Right renal pelvis (tissue), 4 donors: ENCODE measurements around the gene CITED2. TPM values are rescaled to one million over a fixed set of nuclear protein-coding genes. Genes with fewer than 3 reads are reported as not detected.

Source experiments
- DNase-seq, 4 donors: peaks; one replicate each; pipeline ENCODE4 v3.0.0-alpha.2; 2013; ENCODE audit warnings: low read depth in 4 of 4, low spot score in 3 of 4, missing footprints in 1 of 4
- polyA plus RNA-seq, 4 donors: library from polyadenylated mRNA; unstranded; fragments of 120-200 nt; gene quantifications; one replicate each; pipeline ENCODE4 v1.2.1, GENCODE V29; 2013; ENCODE audit not compliant: insufficient read length in 4 of 4

CITED2 gene
- polyA plus RNA-seq, 4 donors: 173 to 217 (median 201) TPM

DNA sequence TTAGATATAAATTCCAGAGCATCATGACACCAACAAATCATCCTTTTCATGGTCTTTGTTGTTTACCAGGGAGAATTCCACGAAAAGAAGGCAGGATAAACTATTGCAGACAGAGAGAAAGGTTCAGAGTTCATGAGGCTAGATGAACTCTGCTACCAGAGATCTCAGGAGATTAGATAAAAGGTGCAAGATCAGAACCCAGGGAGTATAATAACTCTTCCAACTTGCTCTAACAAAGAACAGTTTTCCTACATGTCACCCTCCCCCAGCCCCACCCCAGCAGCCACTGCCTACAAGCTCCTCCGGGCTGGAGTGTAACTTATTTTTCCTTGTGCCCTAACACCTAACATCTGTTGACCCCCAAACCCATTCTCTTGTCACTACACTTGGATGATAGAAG is 13.9 kb upstream of the CITED2 start:
- DNase-seq: no peak

DNA sequence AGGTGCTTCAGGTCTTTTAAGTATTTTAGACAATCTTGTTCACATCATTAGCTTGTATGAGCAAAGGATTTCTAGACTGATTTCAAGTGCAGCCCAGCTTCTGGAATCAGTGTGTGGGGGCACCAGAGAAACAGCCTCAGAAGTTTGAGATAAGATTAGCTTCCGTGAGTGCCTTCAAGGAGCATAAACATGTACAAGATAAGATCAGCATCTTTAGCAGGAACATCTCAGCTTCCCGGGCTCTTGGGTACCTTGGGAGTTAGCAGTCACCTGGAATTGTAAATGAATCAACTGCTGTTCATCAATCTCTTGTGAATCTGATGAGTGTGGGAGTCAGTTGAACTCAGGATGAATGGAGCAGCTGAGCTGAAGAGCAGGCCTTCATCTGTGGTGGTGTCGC is 12.0 kb upstream of the CITED2 start:
- no peak for DNase-seq

DNA sequence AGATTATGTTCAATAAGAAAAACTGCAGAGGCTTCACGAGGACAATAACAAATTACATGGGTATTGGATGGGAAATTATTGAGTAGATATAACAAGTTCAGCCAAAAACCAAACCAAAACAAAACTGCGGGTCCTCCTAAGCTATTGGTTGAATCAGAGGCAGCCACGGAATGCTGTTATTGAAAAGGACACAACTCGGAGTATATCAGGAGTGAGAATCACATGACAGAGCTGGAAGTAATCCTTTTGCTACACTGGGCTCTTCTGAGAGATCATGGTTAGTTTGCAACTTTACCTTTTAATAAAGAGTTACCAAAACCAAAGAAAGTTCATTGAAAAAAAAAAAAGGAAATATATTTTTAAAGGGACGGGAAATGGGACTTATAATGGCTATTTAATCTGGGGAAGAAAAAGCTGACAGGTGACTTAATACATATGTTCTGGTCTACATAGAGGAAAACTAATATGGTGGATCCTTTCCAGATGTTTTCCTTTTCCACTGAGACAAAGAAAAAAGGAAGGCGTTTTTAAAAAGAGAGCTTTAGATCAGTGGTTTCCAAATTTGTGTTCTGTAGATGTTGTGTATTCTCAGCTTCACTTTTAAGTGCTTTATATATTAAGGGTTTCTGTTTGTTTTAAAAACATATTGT is 6.9 kb upstream of the CITED2 start:
- no peak for DNase-seq

DNA sequence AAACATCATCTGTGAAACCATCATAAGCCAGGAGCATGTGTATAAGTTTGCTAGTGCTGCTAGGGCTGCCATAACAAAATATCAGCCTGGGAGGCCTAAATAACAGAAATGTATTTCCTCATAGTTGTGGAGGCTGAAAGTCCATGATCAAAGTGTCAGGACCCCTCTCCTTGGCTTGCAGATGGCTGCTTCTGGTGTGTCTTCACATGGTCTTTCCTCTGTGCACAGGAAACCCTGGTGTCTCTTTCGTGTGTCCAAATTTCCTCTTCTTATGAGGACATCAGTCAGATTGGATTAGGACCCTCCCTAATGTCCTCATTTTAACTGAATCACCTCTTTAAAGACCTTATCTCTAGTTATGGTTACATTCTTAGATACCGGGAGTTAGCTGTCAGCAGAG is 6.2 kb upstream of the CITED2 start:
- DNase-seq: no peak

DNA sequence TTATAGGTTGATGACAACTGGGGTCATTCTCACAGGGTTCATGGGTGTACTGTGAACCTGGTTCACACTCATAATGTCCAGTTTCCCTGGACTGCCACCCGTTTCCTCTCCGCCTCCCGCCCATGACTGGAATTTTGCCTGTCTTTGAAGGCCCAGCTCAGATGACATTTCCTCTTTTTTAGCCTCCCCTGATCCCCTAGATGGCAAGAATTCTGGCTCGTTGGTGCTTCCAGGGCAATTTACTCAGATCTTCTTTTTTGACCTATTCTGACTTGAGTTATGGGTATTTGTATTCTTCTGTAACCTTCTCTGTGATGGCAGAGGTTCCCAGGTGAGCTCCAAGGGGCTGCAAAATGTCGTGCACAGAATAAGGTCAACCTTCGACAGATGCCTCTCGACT is 5.7 kb upstream of the CITED2 start:
- no peak for DNase-seq

DNA sequence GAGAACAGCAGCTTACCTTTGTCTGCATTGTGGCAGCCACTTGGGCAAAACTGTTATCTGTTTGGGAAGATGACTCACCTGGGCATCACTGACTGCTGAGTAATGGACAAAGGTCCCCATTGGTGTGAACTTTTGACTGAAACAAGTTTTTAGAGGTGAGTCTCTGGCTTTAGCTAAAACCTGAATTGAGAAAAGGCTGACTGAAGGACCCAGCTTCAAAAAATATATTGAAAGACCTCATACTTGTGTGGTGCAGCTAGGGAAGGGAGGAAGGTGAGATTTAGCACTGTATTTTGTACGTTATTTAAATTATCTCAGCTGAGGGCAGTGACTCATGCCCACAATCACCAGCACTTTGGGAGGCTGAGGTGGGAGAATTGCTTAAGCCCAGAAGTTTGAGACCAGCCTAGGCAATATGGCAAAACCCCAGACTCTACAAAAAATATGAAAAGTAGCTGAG is 4.5 kb upstream of the CITED2 start:
- DNase-seq: no peak

DNA sequence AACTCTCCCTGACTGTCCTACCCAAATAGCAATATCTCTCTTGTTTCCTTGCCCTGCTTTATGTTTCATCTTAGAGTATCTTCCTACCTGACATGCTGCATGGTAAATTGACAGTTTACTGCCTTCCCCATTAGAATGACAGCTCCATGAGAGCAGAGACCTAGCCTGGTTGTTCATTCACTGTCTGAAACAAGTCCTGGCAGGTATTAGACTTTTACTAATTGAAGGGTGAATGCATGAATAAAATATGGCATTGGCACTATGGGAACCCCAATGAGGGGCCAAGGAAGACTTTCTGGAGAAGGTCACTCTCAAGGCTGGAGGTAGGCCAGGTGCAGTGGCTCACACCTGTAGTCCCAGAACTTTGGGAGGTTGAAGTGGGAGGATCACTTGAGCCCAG is 3.8 kb upstream of the CITED2 start:
- DNase-seq: no peak

DNA sequence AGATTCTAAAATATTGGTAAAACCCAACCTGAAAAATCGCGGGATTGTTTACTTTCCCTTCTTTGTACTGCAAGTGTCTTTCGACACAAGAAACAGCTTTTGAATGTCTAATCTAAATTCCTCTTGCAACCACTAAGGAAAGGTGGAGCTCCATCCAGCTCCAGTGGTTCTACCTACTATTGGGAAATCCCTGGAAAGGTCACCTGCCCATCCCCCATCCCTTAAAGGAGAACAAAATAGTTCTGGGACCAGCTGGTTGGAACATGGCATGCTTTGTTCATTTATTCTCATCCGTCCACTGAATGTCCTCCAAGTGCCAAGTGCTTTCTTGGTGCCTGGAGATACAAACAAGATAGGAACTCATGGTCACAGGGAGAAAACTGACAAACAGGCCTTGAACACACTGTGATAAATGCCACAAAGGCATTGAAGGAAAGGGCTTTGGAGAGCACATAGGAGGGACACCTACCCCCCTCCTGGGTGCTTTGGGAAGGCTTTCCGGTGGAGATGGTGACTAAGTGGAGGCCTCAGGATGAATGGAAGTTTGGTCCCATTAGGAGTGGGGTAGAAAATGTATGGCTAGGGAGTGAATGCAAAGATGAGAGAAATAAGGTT is 2.3 kb upstream of the CITED2 start:
- no peak for DNase-seq

DNA sequence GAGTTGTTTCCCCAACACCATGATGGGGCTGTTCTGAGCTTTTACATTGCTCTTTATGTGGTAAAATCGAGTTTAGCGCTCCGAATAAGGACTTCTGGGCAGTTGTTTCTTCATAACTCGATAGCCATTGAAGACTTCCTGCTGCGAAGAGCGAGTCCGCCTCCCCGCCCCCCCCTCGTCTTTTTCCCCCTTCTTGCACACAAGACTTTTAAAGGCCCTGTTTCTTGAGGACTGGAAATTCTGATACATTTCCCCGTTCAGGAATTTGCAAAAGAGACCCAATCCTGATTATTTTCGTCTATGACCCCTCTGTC is 1.5 kb upstream of the CITED2 start:
- no peak for DNase-seq

DNA sequence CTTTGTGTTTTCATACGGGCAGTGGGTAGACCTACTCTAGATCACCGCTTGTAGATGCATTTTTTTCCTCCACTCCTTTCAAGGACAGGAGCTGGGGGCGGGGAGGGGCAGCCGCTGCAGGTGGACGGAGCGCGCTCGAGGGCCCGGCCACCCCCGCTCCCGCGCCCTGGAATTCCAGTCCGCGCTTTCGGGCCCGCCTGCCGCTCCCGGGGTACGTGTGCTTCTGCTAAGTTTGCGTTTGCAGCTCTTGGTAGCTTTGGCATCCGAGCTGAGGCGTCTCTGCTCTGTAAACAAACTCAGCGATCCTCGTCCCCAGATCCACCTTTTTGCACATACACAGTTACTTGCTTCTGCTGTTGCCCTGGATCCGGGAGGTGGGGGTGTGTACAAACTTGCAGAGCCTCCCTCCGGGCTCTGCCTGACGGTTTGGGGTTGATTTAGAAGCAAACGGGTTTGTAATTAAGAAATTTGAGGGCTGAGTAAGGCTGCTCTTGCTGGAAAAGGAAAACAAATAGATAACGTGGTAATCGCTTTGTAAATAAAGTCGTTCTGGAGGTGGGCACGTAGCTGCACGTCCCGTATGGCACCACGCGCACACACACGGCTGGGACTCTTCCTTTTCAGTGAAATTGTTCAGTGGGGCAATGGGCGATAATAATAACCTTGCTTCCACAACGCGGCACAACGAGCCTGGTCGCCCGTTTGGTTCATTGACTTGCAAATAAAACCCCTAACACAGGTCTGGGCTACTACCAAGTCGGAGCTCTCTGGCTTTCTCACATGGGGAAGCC is 973 bp upstream of the CITED2 start:
- DNase-seq: peak; percentile 84 to 92 (median 88)

DNA sequence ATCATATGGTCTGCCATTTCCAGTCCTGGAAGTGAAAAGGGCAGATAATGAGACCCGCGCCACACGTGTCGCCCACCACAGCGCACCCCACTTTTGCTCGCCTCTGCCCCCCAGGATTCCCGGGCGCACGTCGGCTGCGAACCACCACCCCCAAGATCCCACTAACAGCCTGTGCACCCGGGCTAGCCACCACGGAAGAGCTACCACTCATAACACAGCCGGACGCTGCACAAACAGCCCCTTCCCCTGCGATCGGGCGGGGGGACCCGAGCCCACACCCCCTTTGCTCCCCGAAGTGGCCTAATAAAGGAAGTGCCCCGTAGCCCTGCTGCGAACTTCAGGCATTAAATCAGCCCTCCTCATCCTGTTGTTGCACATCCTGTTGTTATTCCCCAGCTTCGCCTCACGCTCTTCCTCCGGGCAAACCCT is 506 bp downstream of the CITED2 start:
- DNase-seq: no peak

DNA sequence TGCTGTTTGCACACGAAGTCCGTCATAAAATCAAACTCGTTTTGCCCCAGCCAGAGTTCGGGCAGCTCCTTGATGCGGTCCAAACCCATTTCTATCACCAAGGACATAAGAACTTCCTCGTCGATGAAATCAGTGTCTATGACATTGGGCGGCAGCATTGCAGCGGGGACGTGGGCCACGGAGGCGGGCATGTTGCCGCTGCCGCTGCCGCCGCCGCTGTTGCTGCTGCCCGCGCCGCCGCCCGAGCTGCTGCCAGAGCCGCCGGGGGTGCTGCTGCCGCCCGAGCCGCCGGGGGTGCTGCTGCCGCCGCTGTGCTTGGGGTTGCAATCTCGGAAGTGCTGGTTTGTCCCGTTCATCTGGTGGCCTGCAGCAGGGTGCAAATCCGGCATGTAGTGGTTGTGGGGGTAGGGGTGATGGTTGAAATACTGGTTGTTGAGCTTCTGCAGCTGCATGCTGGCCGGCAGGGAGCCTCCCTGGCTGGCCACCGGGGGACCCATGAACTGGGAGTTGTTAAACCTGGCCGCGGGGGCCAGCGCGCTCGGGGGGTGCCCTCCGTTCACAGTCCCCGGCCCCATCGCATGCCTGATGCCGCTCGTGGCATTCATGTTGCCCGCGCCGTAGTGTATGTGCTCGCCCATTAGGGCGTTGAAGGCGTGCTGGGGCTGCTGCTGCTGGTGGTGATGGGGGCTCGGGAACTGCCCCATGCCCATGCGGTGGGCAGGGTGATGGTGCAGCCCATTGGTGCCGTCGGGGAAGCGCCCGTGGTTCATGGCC is 1.1 kb downstream of the CITED2 start:
- no peak for DNase-seq

DNA sequence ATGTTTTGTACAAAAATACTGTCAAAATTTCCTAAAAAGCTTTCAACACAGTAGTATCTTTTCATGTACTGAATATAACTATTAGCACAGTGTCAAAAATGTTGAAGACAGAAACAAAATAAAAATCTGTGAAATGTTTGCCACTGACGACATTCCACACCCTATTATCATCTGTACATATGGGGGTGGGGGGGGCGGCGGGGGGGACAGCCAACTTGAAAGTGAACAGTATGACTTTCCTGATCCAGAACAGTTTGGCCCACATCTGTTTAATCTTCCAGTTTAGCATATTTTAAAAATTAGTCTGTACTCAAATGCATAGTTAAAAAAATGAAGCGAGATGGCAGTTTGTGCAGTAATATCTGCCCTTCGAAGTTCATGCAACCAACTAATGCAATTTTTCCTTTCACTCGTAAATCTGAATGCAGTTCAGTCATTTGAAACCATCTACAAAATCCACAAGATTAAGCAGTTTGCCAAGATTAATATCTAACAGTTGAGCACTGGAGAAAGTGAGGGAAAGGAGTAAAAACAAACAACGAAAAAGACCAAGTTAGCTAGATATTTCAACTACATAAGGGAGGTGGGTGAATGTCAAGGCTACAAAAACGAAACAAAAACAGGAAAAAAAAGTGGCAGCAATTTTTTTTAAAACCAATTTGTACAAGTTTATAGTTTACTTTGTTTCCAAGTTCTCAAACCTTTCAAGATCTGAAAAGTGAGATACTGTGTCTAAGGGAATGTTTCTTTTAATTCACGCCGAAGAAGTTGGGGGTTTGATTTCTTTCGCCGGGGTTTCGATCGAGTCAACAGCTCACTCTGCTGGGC is 1.9 kb downstream of the CITED2 start:
- no peak for DNase-seq

DNA sequence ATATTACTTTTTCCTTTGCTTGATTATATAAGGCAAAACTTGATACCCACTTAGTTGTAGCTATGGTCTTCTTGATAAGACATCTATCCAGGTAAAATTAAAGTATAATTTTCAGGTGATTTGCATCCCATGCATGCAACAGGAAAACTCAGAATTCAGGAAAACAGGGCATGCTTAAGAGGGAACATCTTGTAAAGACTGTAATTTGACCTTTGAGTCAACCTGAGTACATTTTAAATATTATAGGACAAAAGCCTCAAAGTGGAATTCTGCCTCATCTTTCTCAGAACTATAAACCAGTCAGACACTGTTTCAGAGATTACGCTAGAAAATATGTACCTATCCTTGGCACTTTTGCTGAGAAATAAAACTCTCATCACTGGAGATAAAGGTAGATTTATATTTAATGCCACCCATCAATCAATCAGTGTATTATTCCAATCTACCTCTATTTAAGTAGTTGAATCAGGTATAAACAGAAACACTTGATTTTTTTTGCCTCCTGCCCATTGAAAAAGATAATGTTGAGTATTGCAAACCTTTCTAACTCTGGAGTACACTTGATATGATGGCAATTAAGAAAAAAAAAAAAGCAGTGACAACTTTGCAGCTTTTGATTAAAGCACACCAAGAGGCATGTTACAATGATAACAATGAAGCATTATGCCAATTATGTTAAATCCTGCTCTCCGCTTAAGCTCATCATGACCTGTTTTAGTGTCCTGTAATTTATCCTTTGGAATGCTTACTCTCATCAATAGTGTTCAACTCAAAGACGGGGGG is 2.8 kb downstream of the CITED2 start:
- no peak for DNase-seq

DNA sequence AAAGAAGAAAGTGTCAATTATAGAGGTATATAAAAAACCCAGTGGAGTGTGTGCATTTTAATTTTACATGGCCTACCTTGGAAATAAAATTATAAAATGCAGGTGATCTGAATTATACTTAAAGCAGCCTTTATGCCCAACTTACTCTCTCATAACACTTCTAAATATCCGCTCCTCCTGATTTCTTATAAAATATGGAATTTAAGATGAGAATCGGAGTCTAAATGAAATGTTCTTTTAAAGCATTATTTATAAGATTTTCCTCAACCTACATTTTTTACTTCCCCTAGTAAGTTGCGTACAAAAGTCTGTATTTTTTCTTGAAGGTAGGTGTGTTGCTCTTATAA is 3.5 kb downstream of the CITED2 start:
- DNase-seq: no peak

DNA sequence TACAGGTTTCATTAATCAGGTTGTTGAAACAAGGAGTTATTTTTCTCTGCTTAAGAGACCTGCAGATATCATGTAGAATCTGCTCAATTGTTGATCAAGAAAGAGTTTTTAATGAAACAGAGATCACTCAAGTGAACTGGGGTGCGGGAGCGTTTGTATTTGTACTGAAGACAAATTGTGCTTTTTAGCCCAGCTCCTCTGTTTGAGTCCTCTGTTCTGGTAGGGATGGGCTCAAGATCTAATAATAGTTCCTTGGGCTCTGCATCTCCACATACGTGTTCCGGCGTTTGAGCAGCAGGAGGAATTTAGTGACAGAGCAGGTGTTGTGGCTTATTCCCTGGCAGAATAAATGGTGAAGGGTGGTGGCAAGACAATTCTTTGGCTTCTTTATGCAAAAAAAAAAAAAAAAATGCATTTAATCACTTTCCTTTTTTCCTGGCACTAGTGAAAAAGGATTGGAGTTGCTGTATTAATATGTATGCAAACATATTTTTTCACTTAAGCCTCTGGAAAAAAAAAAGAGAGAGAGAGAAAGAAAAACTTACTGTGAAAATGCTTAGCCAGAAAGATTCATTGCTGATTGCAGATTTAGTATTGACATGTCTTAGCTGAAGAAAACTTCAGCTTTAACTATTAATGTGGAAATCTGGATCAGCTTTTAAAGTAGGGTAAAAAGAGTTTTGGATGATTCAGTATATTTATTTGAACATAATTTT is 4.0 kb downstream of the CITED2 start:
- DNase-seq: no peak

DNA sequence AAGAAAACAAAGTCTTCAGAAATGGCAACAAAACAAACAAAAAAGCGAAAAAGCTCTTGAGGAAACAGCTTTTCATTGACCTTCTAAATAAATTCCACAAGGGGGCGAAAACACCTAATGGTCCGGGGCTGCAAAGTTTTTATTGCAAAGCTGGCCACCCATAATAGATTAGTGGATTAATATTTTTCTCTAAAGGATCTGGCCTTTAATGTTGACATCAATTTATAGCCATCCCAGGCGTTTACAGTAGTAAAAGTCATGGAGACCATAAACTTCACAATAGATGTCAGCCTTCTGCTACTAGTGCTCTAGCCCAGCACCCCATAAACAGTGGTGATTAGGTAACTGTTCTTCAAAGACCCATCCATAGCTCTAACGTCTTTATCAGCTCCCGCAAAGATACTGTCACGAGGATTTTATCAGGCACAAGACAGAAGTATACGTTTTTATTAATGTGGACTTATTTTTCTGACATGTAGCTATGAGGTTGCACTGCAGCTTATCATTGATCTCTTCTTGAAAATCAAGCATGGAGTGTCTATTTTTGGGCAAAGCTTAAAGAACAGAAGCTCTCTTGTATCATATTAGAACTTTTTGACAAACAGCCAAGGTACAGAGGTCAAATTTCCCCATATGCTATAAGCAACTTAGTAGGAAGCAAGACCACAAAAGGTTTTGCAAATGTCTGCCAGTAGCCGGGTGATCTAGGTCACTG is 4.7 kb downstream of the CITED2 start:
- no peak for DNase-seq

DNA sequence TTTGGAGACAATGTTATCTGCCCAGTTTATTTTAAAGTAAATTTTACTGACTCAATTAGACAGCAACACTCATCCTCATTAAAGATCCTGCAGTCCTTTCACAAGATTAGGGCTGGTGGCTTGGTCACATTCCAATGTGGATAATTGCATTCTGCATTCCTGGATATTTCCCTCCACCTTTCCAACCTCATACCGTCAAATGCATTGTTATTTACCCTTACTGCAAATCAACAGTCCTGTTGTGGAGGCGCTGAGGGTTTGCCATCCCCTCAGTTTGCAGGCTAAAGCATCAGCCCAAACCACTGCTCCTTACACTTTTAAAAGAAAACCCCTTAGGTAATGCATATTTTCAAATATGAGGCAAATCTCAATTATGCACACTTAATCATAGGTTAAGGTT is 5.4 kb downstream of the CITED2 start:
- no peak for DNase-seq
